ENCODE results near the gene SPCS2. TPM values are rescaled to one million over a fixed set of nuclear protein-coding genes. Genes with fewer than 3 reads are reported as not detected.

Gene SPCS2
- 100 to 1,000 TPM in 4 of 7 donors, 10 to 100 TPM in 3; 33.4 to 120 (median 115) TPM for total RNA-seq
- polyA plus RNA-seq: 100 to 1,000 TPM; 110 to 136 (median 131) TPM
- long read RNA-seq, donor 1, transcript SPCS2-201 (5 exons, 2,708 nt): major isoform, 130 of 191 reads
- long read RNA-seq, donor 1, partial matches to known transcripts: 56 of 191 reads
- long read RNA-seq, donor 1, other reads (novel, unspliced or antisense): 0 of 191 reads
- long read RNA-seq, donor 2, transcript SPCS2-201 (5 exons, 2,708 nt): major isoform, 120 of 133 reads
- long read RNA-seq, donor 2, partial matches to known transcripts: 7 of 133 reads
- long read RNA-seq, donor 2, other reads (novel, unspliced or antisense): 0 of 133 reads

GRCh38 chr11:74948898-74949752 lies at the start of gene SPCS2, which contains the start of gene XRRA1:
TSS of gene SPCS2 (plus strand) at chr11:74949266. CDS start at chr11:74949286, 20 bp downstream.
TSS of gene XRRA1 (minus strand) at chr11:74949091. CDS start at chr11:74940878, 8,213 bp downstream.
- H3K4me3 ChIP-seq: peak within 1 kb of the TSS; percentile 67 to 93 (median 84)
- TF ChIP-seq, protein P1, sequence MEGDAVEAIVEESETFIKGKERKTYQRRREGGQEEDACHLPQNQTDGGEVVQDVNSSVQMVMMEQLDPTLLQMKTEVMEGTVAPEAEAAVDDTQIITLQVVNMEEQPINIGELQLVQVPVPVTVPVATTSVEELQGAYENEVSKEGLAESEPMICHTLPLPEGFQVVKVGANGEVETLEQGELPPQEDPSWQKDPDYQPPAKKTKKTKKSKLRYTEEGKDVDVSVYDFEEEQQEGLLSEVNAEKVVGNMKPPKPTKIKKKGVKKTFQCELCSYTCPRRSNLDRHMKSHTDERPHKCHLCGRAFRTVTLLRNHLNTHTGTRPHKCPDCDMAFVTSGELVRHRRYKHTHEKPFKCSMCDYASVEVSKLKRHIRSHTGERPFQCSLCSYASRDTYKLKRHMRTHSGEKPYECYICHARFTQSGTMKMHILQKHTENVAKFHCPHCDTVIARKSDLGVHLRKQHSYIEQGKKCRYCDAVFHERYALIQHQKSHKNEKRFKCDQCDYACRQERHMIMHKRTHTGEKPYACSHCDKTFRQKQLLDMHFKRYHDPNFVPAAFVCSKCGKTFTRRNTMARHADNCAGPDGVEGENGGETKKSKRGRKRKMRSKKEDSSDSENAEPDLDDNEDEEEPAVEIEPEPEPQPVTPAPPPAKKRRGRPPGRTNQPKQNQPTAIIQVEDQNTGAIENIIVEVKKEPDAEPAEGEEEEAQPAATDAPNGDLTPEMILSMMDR (IDR thresholded peaks at IDR 0.05 in 8 of 11, conservative IDR thresholded peaks at IDR 0.05 in 3 of 11): peak in 1 of 11 experiments; percentile 24
- peak; percentile 98 to 99 (median 99) for TF ChIP-seq POLR2AphosphoS5 (IDR thresholded peaks at IDR 0.05)
- TF ChIP-seq POLR2A (IDR thresholded peaks at IDR 0.05): peak; percentile 42 to 75 (median 73)
- intact Hi-C loops (cut with DNase I; ENCODE audit: low total_unique reads): no loop called here
- H3K9me3 ChIP-seq: no peaks in the 10 kb centered on the region
- no peaks in the 10 kb centered on the region for H3K27me3 ChIP-seq (replicated peaks in 1 of 7)
- peaks cover 46 to 68% (median 58%) of the 10 kb centered on the region in 6 donors for H3K4me1 ChIP-seq
- peak within 1 kb of the TSS; percentile 87 to 93 (median 90) for H3K27ac ChIP-seq
- peak; percentile 100 for DNase-seq
- H3K36me3 ChIP-seq: peaks cover 0 to 22% (median 5%) of the 10 kb centered on the region in 6 donors
- WGBS, 5 donors: 0 to 1% (median 0%) methylated on average over 46 to 67 of the region's 67 CpGs

GRCh38 chr11:74902342-74902741 lies 46.7 kb upstream of the SPCS2 start:
- peaks cover 3 to 53% (median 51%) of the 10 kb centered on the region in 8 donors for H3K9me3 ChIP-seq
- H3K4me3 ChIP-seq: no peak overlapping the region
- H3K4me1 ChIP-seq: peaks cover 0 to 11% (median 3%) of the 10 kb centered on the region in 6 donors
- no peak overlapping the region for H3K27ac ChIP-seq
- DNase-seq: no peak
- TF ChIP-seq, protein P1 (IDR thresholded peaks at IDR 0.05 in 8 of 11, conservative IDR thresholded peaks at IDR 0.05 in 3 of 11): no peak
- TF ChIP-seq POLR2AphosphoS5 (IDR thresholded peaks at IDR 0.05) (no peak), POLR2A (IDR thresholded peaks at IDR 0.05) (no peak)
- WGBS, 5 donors: 95 to 99% (median 96%) methylated on average over 4 of the region's 4 CpGs
- H3K36me3 ChIP-seq: peaks cover 0 to 40% (median 6%) of the 10 kb centered on the region in 6 donors
- intact Hi-C loops (cut with DNase I; ENCODE audit: low total_unique reads): no loop called here
- H3K27me3 ChIP-seq (replicated peaks in 1 of 7): no peaks in the 10 kb centered on the region

GRCh38 chr11:74905326-74905725 lies 43.7 kb upstream of the SPCS2 start:
- Histone ChIP-seq H3K4me1 (peaks cover 0 to 33% (median 13%) of the 10 kb centered on the region in 6 donors), H3K27me3 (replicated peaks in 1 of 7) (no peaks in the 10 kb centered on the region), H3K4me3 (no peak overlapping the region), H3K27ac (peak overlapping the region in 5 of 8 donors; percentile 5 to 41 (median 26)), H3K9me3 (peaks cover 3 to 27% (median 22%) of the 10 kb centered on the region in 8 donors), H3K36me3 (peaks cover 0 to 64% (median 14%) of the 10 kb centered on the region in 6 donors)
- no peak for DNase-seq
- WGBS, 5 donors: 23 to 43% (median 27%) methylated on average over 3 of the region's 3 CpGs
- TF ChIP-seq POLR2A (IDR thresholded peaks at IDR 0.05): no peak
- TF ChIP-seq, protein P1 (IDR thresholded peaks at IDR 0.05 in 8 of 11, conservative IDR thresholded peaks at IDR 0.05 in 3 of 11): no peak
- TF ChIP-seq POLR2AphosphoS5 (IDR thresholded peaks at IDR 0.05): no peak
- intact Hi-C loops (cut with DNase I; ENCODE audit: low total_unique reads): no loop called here
